HL-60 (cell line): ENCODE measurements around the gene BSG.

Source experiments
- CTCF ChIP-seq: IDR thresholded peaks from one replicate; pipeline ENCODE4 v1.5.1; 2011; ENCODE audit warnings: low read length, control low read depth, inconsistent platforms; ENCODE audit not compliant: insufficient read depth
- GABPA ChIP-seq: IDR thresholded peaks from 2 replicates; pipeline ENCODE4 v1.6.1; 2012; ENCODE audit warnings: low read depth
- POLR2AphosphoS5 ChIP-seq: IDR thresholded peaks from 2 replicates; pipeline ENCODE4 v1.6.1; 2012; ENCODE audit warnings: low read depth
- REST ChIP-seq: IDR thresholded peaks from 2 replicates; pipeline ENCODE4 v1.6.1; 2012; ENCODE audit warnings: low read depth; ENCODE audit not compliant: insufficient replicate concordance
- SPI1 ChIP-seq: IDR thresholded peaks from 2 replicates; pipeline ENCODE4 v1.6.1; 2012; ENCODE audit warnings: low read depth, mild to moderate bottlenecking, borderline replicate concordance

GRCh38 chr19:583198-583967, 11.0 kb downstream of the BSG start:
- TF ChIP-seq REST (no peak), CTCF (no peak), POLR2AphosphoS5 (no peak; the same call in none of the 2 replicates), GABPA (no peak), SPI1 (no peak)
